HG03280 (cell line): ENCODE data around the gene SYNPO2.
A peak's percentile ranks its signal among the peaks of the same experiment; 100 is the strongest.
"Not testable (repeated sequence)": the region's sequence is repeated elsewhere in the genome, so short reads cannot be mapped to it uniquely, and the experiment has no call there.

Experiments
- ATAC-seq: cut with Tn5 transposase; IDR thresholded peaks from one replicate; pipeline ENCODE4 v1.9.1; 2021; ENCODE audit warnings: mild to moderate bottlenecking, moderate library complexity; ENCODE audit not compliant: unreplicated experiment

The SYNPO2 gene

GRCh38 chr4:118973295-118973694 lies 84.6 kb downstream of the SYNPO2 start:
- no peak for ATAC-seq

DNA sequence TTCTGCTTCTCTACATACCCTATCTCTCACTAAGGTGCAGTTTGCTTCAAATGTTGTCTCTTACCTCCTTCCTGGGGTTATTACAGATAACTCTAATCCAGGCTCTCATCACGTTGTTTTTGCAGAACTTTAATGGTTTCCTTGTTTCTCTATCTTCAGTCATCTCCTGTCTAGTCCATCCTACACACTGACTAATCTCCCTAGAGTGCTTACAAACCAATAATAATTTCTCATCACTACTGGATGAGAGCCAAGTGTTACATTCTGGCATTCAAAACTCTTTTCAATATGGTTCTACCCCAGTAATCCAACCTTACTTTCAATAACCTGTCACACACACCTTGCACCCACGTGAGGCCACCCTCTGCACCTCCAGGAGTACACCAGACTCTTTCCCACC lies 86.1 kb downstream of the SYNPO2 start:
- no peak for ATAC-seq

DNA sequence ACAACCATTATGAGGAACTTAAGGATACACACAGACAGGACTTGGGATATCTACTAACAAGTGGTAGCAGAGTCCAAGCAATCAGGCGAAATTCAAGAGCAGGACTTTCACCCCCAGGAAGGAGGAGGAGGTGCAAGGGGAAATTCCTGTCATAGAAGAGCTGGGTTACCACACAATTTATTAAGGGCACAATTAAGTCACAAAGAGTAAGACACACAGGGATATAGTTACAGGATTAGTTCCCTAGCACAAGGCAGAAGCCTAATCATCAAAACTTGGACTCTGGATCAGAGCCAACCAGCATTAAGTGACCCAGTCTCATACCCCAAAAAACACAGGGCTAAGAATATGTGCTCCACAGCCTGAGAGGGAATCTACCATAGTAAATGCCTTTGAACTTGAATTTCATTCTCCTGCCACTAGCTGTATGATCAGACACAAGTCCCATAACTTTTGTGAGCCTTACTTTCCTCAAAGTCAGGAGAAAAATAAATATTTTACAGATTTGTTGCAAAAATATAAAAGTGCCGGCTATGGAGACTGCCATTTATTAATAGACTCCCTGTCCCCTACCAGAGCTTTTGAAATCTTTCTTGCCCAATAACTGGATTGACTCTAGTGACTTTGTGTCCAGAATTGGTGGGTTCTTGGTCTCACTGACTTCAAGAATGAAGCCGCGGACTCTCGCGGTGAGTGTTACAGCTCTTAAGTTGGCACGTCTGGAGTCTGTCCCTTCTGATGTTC lies 87.0 kb downstream of the SYNPO2 start:
- no peak for ATAC-seq

GRCh38 chr4:118976193-118976560 lies 87.5 kb downstream of the SYNPO2 start:
- not testable (repeated sequence) for ATAC-seq

DNA sequence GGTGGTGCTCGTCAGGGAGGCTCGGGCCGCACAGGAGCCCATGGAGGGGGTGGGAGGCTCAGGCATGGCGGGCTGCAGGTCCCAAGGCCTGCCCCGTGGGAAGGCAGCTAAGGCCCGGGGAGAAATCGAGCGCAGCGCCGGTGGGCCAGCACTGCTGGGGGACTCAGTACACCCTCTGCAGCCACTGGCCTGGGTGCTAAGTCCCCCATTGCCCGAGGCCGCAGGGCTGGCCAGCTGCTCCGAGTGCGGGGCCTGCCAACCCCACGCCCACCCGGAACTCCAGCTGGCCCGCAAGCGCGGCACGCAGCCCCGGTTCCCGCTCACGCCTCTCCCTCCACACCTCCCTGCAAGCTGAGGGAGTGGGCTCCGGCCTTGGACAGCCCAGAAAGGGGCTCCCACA lies 88.4 kb downstream of the SYNPO2 start:
- ATAC-seq: not testable (repeated sequence)

DNA sequence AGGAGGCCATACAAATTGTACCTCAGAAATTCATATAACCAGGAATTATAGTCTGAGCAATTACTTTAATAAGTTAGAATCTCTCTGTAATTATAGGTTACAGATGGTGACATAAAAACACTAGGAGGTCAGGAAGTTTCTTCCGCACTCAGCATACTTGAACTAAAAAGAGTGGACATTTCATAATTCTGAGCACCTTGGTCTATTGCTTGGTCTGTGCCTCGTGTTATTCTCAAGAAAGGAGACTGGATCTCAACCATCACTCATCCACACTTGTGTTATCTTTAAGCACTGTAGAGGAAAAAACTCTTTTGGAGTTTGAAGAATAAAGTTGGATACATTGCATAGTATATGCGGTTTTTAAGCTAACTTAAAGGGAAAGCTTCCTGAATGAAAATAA lies 91.1 kb downstream of the SYNPO2 start:
- ATAC-seq: no peak

DNA sequence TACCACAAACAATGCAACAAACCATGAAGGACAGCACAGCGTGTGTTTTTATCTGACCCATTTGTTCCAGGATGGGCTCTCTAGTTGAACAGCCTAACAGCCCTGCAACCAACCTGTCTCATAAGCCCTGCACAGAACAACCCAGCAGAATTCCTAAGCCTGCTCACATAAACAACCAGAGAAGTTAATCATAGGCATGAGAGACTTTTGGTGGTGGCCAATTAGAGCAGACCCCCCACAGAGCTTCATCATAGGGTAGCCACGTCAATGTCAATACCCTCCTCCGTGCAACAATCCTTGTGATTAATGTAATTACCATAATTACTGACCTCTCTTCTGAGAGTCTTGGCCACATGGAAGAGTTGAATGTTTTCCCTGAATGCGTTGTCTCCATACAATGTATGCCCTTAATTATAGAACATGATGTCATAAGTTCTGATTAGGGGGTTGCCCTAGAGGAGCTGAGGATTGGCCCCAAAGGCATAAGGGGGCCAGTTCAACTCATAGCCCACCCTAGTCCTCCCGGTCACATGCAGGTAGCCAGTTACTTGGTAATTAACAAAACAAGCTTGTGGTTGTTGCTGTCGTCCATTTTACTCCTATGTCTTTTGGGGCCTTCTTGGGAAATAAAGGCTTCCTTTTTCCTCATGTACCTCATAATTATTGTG lies 92.7 kb downstream of the SYNPO2 start:
- ATAC-seq: no peak

GRCh38 chr4:118981839-118982381 lies 93.3 kb downstream of the SYNPO2 start:
- peak; percentile 87 for ATAC-seq

GRCh38 chr4:118983293-118983692 lies 94.6 kb downstream of the SYNPO2 start:
- ATAC-seq: no peak

- no peak for ATAC-seq
Observed at GRCh38 chr4:118983831-118984230, 95.2 kb downstream of the SYNPO2 start.

- ATAC-seq: no peak
Observed at GRCh38 chr4:118985170-118986000, 96.7 kb downstream of the SYNPO2 start.

DNA sequence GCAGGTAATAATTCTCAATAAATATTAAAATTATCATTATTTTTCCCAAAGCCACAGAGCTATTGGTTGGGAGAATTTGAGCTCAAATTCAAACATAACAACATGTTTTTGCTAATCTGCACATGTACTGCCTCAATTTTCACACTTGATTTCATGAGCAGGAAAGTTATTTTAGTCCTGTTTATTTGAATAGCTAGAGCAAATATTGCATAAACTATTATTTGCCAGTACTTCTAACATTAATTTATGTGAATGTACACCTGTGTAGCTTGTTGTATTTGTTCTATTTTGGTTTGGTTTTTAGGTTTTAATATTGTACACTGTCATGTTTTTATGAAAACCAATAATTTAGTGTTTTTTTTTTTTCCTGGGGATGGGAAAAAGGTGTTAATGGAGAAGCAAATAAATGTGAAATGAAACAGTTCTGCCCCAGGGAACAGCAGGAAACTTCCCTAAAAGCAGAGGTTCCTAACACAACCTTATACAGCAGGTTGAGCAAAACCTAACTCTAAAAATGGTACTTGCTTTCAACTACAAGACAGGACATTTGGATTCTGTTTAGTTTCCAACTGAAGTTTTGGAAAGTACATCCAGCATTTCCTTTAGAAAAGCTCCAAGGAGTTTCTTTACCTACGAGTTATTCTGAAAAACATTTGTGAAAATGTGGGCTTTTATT lies 99.4 kb downstream of the SYNPO2 start:
- no peak for ATAC-seq

- no peak for ATAC-seq
Observed at GRCh38 chr4:118988635-118988972, 100.0 kb downstream of the SYNPO2 start.

GRCh38 chr4:118989098-118990080 lies 100.7 kb downstream of the SYNPO2 start:
- ATAC-seq: no peak

DNA sequence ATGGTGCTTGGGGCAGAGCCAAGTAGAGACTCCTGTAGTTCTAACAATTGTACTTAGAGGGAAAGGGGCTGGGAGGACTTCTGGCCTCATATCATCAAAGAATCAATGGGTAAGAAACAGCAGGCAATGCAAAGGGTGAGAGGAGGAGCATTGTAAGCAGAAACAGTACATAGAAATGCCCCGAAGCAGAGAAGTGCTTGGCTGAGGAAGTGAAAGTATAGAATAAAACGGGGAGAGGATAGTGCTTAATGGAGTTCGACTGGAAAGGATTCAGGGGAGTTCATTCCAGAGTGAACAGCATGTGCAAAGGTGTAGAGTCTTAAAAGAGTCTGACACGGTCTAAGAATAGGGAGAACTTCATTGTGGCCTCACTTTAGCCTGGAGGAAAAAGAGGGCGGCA lies 103.0 kb downstream of the SYNPO2 start:
- no peak for ATAC-seq

GRCh38 chr4:118992149-118992548 lies 103.5 kb downstream of the SYNPO2 start:
- ATAC-seq: no peak

DNA sequence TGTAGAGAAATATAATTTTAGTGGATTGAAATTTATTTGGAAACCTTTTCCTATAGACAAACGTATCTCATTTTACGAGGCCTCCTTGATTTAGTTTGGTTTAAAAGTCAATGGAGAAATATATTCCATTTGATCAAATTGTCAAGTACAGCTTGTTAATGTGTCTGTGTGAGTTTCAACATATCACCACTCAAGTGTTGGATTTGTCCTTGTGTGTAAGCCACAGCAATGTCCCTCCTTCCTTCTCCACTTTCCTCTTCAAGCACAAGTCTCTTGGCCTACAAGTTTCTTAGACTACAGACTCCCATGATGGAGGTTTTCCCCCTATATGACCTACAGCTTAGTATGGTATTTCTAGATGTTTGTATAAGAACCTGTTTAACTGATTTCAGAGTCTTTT lies 104.7 kb downstream of the SYNPO2 start:
- no peak for ATAC-seq

GRCh38 chr4:118994030-118994429 lies 105.4 kb downstream of the SYNPO2 start:
- ATAC-seq: no peak

DNA sequence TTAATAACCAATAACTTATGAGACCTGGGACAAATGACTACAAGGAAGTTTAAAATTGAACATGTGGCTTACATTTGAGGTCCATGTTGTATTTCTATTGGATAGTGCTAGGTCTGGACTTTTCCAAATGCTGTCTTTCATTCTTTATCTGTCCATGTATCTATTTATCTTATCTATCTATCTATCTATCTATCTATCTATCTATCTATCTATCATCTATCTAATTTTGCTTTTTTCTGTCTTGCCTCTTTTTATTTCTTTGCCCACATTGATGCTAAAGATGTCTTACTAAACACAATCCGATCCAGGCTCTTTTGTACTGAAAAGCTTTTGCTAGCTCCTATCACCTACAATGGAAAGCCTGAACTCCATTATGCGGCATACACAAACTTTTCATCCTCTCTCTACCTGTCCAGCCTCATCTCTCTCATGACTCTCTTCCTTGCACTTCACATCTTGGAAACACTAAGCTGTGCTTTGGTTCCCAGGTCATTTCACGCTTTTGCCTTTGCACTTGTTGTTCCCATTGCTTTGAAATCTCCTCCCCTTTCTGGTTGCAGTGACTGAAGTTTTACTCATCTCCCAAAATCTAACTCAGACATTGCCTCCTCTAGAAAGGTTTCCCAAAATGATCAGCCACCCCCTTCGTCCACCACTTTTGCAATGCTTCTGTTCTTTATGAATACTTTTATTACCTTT lies 107.2 kb downstream of the SYNPO2 start:
- ATAC-seq: no peak
